SHP77 treated with DMSO at 0.1 percent for 48 hours (cell line): ENCODE data around the gene SLC5A4.
"Not testable (repeated sequence)": the region's sequence is repeated elsewhere in the genome, so short reads cannot be mapped to it uniquely, and the experiment has no call there.

Source experiments
- DNase-seq: peaks from one replicate; lab custom pipeline; 2025; lab: John Stamatoyannopoulos, UW

SLC5A4 gene

GRCh38 chr22:32199961-32200360, 55.2 kb downstream of the SLC5A4 start:
- no peak for DNase-seq

DNA sequence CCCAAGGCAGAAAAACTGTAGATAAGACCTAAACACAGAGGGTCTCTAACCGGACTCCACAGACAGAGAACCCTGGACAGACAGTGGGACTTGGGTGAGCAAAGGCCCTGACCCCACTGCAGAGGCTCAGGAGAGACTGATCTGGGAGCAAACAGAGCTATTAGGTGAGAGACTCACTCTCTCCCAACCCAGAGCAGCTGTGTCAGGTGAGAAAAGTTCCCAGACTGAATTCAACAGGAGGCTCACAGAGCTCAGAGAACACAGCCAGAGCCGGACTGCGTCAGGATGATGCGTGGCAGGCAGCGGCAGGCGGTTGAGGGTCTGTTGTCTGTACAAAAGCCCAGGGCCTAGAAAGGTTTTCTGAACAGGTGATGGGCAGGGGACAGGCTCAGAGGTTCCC, 55.8 kb downstream of the SLC5A4 start:
- DNase-seq, result no peak

DNA sequence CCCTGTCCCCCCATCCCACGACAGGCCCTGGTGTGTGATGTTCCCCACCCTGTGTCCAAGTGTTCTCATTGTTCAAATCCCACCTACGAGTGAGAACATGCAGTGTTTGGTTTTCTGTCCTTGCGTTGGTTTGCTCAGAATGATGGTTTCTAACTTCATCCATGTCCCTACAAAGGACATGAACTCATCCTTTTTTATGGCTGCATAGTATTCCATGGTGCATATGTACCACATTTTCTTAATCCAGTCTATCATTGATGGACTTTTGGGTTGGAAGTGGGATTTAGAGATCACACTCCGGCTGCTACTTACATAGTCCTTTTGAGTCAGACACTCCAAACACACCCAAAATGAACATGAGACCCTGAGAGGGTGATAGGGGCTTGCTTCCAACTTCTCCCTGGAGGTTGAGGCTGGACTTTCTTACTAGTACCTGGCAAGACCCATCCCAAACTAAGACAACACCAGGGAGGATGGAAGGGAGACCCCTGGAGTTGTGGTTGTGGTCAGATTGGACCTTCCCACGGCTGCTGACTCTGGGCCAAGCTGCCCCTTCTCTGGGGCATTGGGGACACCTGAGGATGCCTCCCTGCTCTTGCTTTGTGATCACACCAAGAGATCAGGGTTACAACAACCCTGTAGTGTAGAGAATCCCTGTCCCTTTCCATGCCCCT, 57.5 kb downstream of the SLC5A4 start:
- DNase-seq, result not testable (repeated sequence)

DNA sequence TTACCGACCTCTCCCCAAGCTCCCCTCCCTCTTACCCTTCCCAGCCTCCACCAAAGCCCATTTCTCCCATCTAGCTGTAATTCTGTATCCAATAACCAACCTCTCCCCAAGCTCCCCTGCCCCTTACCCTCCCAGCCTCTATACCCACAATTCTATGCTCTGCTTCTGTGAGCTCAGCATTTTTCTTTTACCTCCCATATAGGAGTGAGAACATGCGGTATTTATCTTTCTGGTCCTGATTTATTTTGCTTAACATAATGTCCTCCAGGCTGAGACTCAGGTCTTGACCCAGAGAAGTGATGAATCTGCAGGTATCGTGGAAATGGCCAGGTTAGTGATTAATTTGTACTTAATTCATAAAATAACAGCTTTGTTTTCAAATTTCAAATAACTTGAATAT, 59.2 kb downstream of the SLC5A4 start:
- not testable (repeated sequence) for DNase-seq

DNA sequence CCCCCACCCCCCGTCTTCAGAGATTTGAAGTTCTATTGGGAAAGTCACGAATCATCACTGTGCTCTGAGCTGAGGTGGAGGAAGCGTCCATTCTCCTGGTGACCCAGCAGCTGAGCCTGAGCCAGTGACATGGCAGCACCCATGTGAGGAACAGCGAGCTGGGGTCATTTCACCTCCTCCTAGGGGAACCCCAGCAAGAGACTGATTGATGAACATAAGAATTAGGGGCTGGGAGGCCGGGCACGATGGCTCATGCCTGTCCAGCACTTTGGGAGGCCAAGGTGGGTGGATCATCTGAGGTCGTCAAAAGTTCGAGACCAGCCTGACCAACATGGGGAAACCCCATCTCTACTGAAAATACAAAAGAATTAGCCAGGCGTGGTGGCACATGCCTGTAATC, 61.8 kb downstream of the SLC5A4 start:
- DNase-seq, result not testable (repeated sequence)

DNA sequence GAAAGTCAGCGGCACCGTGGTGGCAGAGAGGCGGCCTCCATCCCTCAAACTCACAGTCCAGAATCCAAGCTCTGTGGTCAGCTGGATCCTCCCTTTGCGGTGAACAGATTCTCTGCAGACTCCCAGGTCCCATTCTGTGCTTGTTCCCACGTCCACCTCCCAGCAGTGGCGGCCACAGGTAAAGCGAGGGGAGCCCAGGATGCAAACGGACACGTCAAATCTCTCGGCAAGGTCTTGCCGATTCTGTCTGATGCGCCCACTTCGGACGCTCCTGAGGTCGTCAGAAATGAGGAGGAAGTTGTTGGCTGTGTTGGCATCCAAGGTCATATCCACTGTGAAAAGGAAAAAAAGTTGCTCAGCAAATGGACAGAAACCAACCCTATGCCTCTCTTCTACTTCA, 64.1 kb downstream of the SLC5A4 start:
- DNase-seq, result not testable (repeated sequence)

DNA sequence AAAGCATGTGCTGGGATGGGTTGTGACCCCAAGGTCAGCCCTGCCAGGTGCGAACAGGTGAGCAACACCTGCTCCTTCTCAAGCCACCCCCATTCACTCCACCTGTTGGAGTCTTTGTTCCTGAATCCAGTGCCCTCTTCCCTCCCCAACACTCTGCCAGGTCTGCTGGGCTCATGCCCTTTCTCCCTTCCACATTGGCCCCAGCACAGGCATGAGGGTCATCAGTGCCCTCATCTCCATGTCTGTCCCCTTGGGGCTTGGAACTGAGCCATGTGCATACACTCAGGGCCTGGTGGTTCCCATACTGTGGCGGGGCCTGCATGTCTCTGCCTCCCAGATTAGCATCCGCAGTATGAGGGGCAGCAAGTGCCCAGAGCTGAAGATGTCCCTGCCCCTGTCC, 69.3 kb downstream of the SLC5A4 start:
- DNase-seq, result no peak

GRCh38 chr22:32183625-32184024, 71.5 kb downstream of the SLC5A4 start:
- DNase-seq, result no peak

DNA sequence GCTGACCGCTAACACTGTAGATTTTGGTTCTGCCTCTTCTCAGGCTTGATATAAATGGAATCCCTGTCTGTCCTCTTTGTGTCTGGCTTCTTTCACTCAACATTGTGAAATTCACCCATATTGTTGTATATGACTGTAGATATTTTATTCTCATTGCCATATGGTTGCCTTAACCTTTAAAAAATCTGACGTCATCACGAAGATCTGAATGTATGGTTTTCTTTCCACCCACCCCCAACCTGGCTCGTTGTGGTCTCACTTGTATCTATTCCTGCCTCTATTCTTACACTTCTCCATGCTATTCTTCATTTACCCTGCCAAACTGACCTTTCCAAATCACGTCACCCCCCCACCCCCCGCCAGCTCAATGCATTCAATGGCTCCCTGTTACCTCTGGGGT, 74.1 kb downstream of the SLC5A4 start:
- DNase-seq, result no peak

DNA sequence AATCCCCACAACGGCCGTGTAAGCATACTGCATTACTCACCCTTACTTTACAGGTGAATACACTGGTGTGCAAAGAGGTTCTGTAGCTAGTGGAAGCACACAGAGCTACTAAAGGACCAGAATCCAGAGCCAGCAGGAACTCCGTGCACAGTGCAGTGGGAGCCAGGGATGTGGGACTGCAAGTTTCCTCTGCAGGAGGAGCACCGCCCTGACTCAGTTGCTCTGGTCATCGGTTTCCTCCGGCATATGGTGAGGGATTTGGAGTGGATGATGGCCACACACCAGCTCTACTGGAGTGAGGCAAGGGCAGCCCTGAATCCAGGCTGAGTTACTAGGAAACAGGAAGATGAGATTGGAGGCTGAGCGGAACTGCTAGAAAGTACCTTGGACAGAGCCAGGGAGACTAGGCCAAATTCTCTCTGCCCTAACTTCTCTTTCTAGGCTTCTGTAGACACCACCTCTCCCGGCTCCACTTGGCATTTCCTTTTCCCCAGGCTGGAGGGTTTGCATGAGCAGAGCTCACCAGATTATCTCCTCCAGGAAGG, 77.9 kb downstream of the SLC5A4 start:
- no peak for DNase-seq

GRCh38 chr22:32175683-32176644, 79.2 kb downstream of the SLC5A4 start:
- DNase-seq, result no peak

DNA sequence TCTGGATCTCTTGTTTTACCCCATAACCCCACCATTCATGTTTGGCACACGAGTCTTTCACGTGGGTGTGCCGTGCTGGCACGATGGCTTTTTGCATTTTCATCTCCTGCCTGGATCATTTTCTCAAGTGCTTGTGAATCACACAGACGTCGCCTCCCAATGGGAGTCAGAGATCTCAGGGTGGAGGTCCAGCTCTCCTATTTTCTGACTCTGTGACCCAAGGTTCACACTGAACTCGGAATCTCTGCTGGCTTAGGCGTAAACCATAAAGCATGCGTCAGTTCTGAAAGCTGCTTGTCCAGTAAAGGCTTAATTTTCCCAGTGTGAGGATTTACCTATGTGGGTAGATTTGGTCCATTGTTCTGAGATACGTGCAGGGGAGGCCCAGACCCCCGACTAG, 80.0 kb downstream of the SLC5A4 start:
- DNase-seq, result no peak
